Neural progenitor cell (in vitro differentiated cells): ENCODE measurements around the gene TSPAN17. TPM values are rescaled to one million over a fixed set of nuclear protein-coding genes. Genes with fewer than 3 reads are reported as not detected.
A peak's percentile ranks its signal among the peaks of the same experiment; 100 is the strongest.

ENCODE experiments used
- DNase-seq: peaks from one replicate; pipeline ENCODE4 v3.0.0-alpha.2; 2016; ENCODE audit warnings: low spot score
- H2AFZ ChIP-seq: fragments of 200-600 bp; sonication (generic); replicated peaks from 2 replicates; pipeline ENCODE4 v1.6.1; 2016; ENCODE audit warnings: antibody characterized with exemption
- H3F3A ChIP-seq: fragments of 200-600 bp; sonication (generic); 2 replicates; pipeline ENCODE4 v1.6.1; 2016; ENCODE audit warnings: antibody characterized with exemption, low read depth
- H3K27ac ChIP-seq: fragments of 200-600 bp; sonication (generic); 2 replicates; pipeline ENCODE4 v1.5.1; 2016; ENCODE audit warnings: mild to moderate bottlenecking
- H3K27me3 ChIP-seq: fragments of 200-600 bp; sonication (generic); 2 replicates; pipeline ENCODE4 v1.6.1; 2016; ENCODE audit warnings: mild to moderate bottlenecking, moderate library complexity
- H3K36me3 ChIP-seq: fragments of 200-600 bp; sonication (generic); 2 replicates; pipeline ENCODE4 v1.5.1; 2016
- H3K4me1 ChIP-seq: fragments of 200-600 bp; sonication (generic); 2 replicates; pipeline ENCODE4 v1.6.1; 2016; ENCODE audit warnings: mixed run types
- H3K4me2 ChIP-seq: fragments of 200-600 bp; sonication (generic); 2 replicates; pipeline ENCODE4 v1.6.1; 2016
- H3K4me3 ChIP-seq: fragments of 200-600 bp; sonication (generic); 2 replicates; pipeline ENCODE4 v1.5.1; 2016
- H3K79me2 ChIP-seq: fragments of 200-600 bp; sonication (generic); 2 replicates; pipeline ENCODE4 v1.6.1; 2016; ENCODE audit warnings: low read depth
- H3K9ac ChIP-seq: fragments of 200-600 bp; sonication (generic); 2 replicates; pipeline ENCODE4 v1.6.1; 2016
- H3K9me3 ChIP-seq: fragments of 200-600 bp; sonication (generic); 2 replicates; pipeline ENCODE4 v1.5.1; 2016; ENCODE audit warnings: low read depth
- H4K20me1 ChIP-seq: fragments of 200-600 bp; sonication (generic); 2 replicates; pipeline ENCODE4 v1.6.1; 2016; ENCODE audit warnings: low read depth
- H3K27ac Mint-ChIP-seq: 3 replicates; pipeline ENCODE4 v1.8.0; 2021; ENCODE audit warnings: mixed read lengths
- H3K27me3 Mint-ChIP-seq: 2 replicates; pipeline ENCODE4 v1.8.0; 2022; ENCODE audit warnings: low read depth, mild to moderate bottlenecking, inconsistent platforms, moderate library complexity, mixed read lengths; ENCODE audit not compliant: insufficient read depth
- H3K36me3 Mint-ChIP-seq: 3 replicates; pipeline ENCODE4 v1.8.0; 2021; ENCODE audit warnings: mixed read lengths
- H3K4me1 Mint-ChIP-seq: 3 replicates; pipeline ENCODE4 v1.8.0; 2021; ENCODE audit warnings: mixed read lengths
- H3K4me3 Mint-ChIP-seq: 3 replicates; pipeline ENCODE4 v1.8.0; 2021; ENCODE audit warnings: mild to moderate bottlenecking, moderate library complexity, mixed read lengths
- H3K9me3 Mint-ChIP-seq: 3 replicates; pipeline ENCODE4 v1.8.0; 2020; ENCODE audit warnings: mixed read lengths
- CTCF ChIP-seq: fragments of 200-600 bp; sonication (generic); IDR thresholded peaks from 2 replicates; pipeline ENCODE4 v1.5.1; 2017; ENCODE audit warnings: antibody characterized with exemption, mild to moderate bottlenecking
- EZH2 ChIP-seq: fragments of 200-600 bp; sonication (generic); IDR thresholded peaks from 2 replicates; pipeline ENCODE4 v1.6.1; 2017; ENCODE audit warnings: antibody characterized with exemption, mild to moderate bottlenecking, moderate library complexity
- EZH2phosphoT487 ChIP-seq: fragments of 200-600 bp; sonication (generic); IDR thresholded peaks from 2 replicates; pipeline ENCODE4 v1.6.1; 2017; ENCODE audit warnings: antibody characterized with exemption
- total RNA-seq: library from RNA; depleted of rRNA; stranded (reverse); fragments of >200 nt; gene quantifications from 2 replicates; pipeline ENCODE4 v1.2.3, GENCODE V29; 2015; ENCODE audit warnings: low replicate concordance

Gene TSPAN17
- total RNA-seq, 1 donor from 2014 or later, result 25.9 TPM

- no peaks in the 10 kb centered on the region for H3K36me3 ChIP-seq
- no peak overlapping the region for H3K27ac ChIP-seq
- H2AFZ ChIP-seq, result no peak overlapping the region
- H3K79me2 ChIP-seq, result no peaks in the 10 kb centered on the region
- Mint-ChIP-seq H3K4me1 (peaks cover 28% of the 10 kb centered on the region), H3K9me3 (peaks cover 3% of the 10 kb centered on the region), H3K36me3 (no peaks in the 10 kb centered on the region), H3K27ac (no peak overlapping the region), H3K27me3 (peaks cover 62% of the 10 kb centered on the region), H3K4me3 (no peak overlapping the region)
- H3K9ac ChIP-seq, result no peak overlapping the region
- peaks cover 23% of the 10 kb centered on the region for H4K20me1 ChIP-seq
- TF ChIP-seq EZH2phosphoT487, result no peak
- TF ChIP-seq CTCF, result no peak
- TF ChIP-seq EZH2, result no peak
- DNase-seq, result no peak
- H3K27me3 ChIP-seq, result peaks cover 77% of the 10 kb centered on the region
- peaks cover 16% of the 10 kb centered on the region for H3F3A ChIP-seq
- H3K9me3 ChIP-seq, result no peaks in the 10 kb centered on the region
- H3K4me3 ChIP-seq, result no peak overlapping the region
- peaks cover 15% of the 10 kb centered on the region for H3K4me1 ChIP-seq
- H3K4me2 ChIP-seq, result no peak overlapping the region
These were observed 20.4 kb upstream of the TSPAN17 start for GRCh38 chr5:176626876-176627236.

GRCh38 chr5:176627582-176627981 lies 19.7 kb upstream of the TSPAN17 start:
- Mint-ChIP-seq H3K4me1 (peaks cover 29% of the 10 kb centered on the region), H3K4me3 (no peak overlapping the region), H3K27ac (no peak overlapping the region), H3K36me3 (no peaks in the 10 kb centered on the region), H3K27me3 (peaks cover 61% of the 10 kb centered on the region), H3K9me3 (peaks cover 2% of the 10 kb centered on the region)
- peaks cover 23% of the 10 kb centered on the region for H4K20me1 ChIP-seq
- H3F3A ChIP-seq, result peaks cover 16% of the 10 kb centered on the region
- H3K4me2 ChIP-seq, result no peak overlapping the region
- peaks cover 77% of the 10 kb centered on the region for H3K27me3 ChIP-seq
- H3K4me3 ChIP-seq, result no peak overlapping the region
- no peak for DNase-seq
- H3K9ac ChIP-seq, result no peak overlapping the region
- no peak overlapping the region for H3K27ac ChIP-seq
- TF ChIP-seq CTCF (no peak), EZH2 (no peak), EZH2phosphoT487 (no peak)
- peaks cover 15% of the 10 kb centered on the region for H3K4me1 ChIP-seq
- H3K9me3 ChIP-seq, result no peaks in the 10 kb centered on the region
- H2AFZ ChIP-seq, result no peak overlapping the region
- no peaks in the 10 kb centered on the region for H3K36me3 ChIP-seq
- no peaks in the 10 kb centered on the region for H3K79me2 ChIP-seq

GRCh38 chr5:176628406-176629228 lies 18.7 kb upstream of the TSPAN17 start:
- no peak overlapping the region for H3K4me2 ChIP-seq
- H3K36me3 ChIP-seq, result no peaks in the 10 kb centered on the region
- no peak overlapping the region for H2AFZ ChIP-seq
- H3K27ac ChIP-seq, result no peak overlapping the region
- H3K79me2 ChIP-seq, result no peaks in the 10 kb centered on the region
- Mint-ChIP-seq H3K4me3 (peak overlapping the region; percentile 71), H3K9me3 (peaks cover 2% of the 10 kb centered on the region), H3K4me1 (peaks cover 32% of the 10 kb centered on the region), H3K27me3 (peaks cover 62% of the 10 kb centered on the region), H3K27ac (no peak overlapping the region), H3K36me3 (no peaks in the 10 kb centered on the region)
- no peaks in the 10 kb centered on the region for H3K9me3 ChIP-seq
- H3K4me3 ChIP-seq, result no peak overlapping the region
- peaks cover 18% of the 10 kb centered on the region for H3K4me1 ChIP-seq
- peaks cover 87% of the 10 kb centered on the region for H3K27me3 ChIP-seq
- peaks cover 18% of the 10 kb centered on the region for H3F3A ChIP-seq
- TF ChIP-seq EZH2phosphoT487, result no peak
- no peak for TF ChIP-seq EZH2
- no peak for TF ChIP-seq CTCF
- H4K20me1 ChIP-seq, result peaks cover 23% of the 10 kb centered on the region
- no peak overlapping the region for H3K9ac ChIP-seq
- DNase-seq, result no peak
